Airway epithelial cell (primary cell): Measurements from ENCODE around the gene EEF1E1. TPM values are rescaled to one million over a fixed set of nuclear protein-coding genes. Genes with fewer than 3 reads are reported as not detected.

Experiments used
- total RNA-seq: library from RNA; depleted of rRNA; stranded (reverse); fragments of >200 nt; gene quantifications from 2 replicates; pipeline ENCODE4 v1.2.3, GENCODE V29; 2015

The EEF1E1 gene
- total RNA-seq = 30.3 and 59.9 TPM in 2 replicates

GRCh38 chr6:8102122-8102958, at the start of gene EEF1E1:
EEF1E1 (minus strand) TSS chr6:8102548; CDS start chr6:8102521, 27 bp downstream.

GRCh38 chr6:8063761-8064637, 38.3 kb downstream of the EEF1E1 start, which contains the start of gene BLOC1S5:
BLOC1S5 (minus strand) TSS chr6:8064389; CDS start chr6:8064376, 13 bp downstream.

Other genes with a start within 250 kb of the EEF1E1 start
- gene TXNDC5, start 191.8 kb downstream of the EEF1E1 start, total RNA-seq = 136 and 173 TPM in 2 replicates
- 6.1 and 8.7 TPM in 2 replicates for gene BLOC1S5, start 38.2 kb downstream of the EEF1E1 start, total RNA-seq